ENCODE data around the gene TBXA2R.

The TBXA2R gene

DNA sequence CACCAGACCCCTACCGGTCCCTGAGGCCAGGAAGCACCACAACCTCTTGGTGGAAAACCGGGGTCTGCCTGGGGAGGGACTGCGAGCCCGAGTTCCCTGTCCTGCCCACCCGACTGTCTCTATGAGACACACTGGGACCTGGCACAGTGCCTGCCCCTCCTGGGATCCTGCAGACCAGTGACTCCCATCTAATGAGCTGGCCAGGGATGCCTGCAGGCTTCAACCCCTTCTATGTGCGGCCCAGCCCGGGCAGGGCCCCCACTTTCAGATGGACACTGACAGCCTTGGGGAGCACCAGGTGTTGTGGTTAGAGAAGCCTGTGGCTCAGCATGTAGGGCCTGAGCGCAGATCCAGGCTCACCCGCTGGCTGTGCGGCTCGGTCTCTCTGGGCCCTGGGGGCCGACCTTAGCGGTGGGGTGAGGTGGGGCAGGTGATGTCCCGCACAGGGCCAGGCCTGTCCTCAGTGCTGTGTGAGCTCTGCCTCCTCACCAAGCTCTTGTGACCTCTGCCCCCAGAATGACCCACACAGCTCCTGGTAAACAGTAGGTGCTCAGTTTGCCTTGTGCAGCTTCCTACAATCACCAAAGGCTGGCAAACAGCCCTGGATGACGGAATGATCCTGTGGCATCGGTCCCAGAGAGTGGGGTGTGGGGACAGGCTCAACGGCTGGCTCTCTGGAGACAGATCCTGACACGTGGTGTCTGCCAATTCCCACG lies 37.8 kb upstream of the TBXA2R start:
- H3K4me3 ChIP-seq (ENCODE audit: low read depth, low read length): no peak overlapping the region
- DNase-seq (ENCODE audit: low read depth, low spot score): peak; percentile 10

DNA sequence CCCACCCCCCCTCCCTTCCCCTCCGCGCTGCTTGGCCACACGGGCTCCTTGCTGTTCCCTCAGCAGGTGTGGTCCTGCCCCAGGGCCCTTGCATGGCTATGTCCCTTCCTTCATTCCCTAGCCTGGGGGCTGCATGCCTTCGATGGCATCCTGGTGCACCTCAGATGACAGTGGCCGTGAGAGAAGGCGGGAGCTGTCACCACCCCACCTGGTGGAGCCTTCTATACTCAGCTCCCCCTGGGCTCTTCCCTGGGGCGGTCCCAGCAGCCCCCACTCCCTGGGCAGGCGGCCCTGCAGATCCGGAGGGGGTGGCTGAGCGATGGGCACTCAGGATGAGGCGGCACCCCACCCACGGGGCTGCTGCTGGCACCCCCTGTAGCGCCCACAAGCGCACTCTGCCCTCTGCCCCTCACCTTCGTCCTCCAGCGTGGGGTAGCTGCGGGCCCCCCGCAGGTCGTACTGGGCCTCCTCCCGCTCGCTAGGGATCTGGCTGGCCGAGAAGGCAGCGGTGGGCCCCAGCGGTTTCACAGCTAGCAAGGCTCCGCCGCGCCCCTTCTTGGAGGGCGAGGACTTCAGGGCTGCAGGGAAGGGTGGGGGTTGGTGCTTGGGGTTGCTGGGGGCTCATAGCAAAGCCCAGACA lies 37.1 kb upstream of the TBXA2R start:
- DNase-seq (ENCODE audit: low read depth, low spot score): no peak
- in situ Hi-C loops (cut with HindIII; ENCODE audit: low sequenced_read_pairs): no loop called here
- no peak overlapping the region for H3K4me3 ChIP-seq (ENCODE audit: low read depth, low read length)
- TF ChIP-seq, protein P1, sequence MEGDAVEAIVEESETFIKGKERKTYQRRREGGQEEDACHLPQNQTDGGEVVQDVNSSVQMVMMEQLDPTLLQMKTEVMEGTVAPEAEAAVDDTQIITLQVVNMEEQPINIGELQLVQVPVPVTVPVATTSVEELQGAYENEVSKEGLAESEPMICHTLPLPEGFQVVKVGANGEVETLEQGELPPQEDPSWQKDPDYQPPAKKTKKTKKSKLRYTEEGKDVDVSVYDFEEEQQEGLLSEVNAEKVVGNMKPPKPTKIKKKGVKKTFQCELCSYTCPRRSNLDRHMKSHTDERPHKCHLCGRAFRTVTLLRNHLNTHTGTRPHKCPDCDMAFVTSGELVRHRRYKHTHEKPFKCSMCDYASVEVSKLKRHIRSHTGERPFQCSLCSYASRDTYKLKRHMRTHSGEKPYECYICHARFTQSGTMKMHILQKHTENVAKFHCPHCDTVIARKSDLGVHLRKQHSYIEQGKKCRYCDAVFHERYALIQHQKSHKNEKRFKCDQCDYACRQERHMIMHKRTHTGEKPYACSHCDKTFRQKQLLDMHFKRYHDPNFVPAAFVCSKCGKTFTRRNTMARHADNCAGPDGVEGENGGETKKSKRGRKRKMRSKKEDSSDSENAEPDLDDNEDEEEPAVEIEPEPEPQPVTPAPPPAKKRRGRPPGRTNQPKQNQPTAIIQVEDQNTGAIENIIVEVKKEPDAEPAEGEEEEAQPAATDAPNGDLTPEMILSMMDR (IDR thresholded peaks at IDR 0.05; ENCODE audit: low read depth, low read length): no peak

More for the DNA sequence above, 37.8 kb upstream of the TBXA2R start:
- TF ChIP-seq, protein P1 (IDR thresholded peaks at IDR 0.05; ENCODE audit: low read depth, low read length): no peak
- in situ Hi-C loops (cut with HindIII; ENCODE audit: low sequenced_read_pairs): no loop called here

DNA sequence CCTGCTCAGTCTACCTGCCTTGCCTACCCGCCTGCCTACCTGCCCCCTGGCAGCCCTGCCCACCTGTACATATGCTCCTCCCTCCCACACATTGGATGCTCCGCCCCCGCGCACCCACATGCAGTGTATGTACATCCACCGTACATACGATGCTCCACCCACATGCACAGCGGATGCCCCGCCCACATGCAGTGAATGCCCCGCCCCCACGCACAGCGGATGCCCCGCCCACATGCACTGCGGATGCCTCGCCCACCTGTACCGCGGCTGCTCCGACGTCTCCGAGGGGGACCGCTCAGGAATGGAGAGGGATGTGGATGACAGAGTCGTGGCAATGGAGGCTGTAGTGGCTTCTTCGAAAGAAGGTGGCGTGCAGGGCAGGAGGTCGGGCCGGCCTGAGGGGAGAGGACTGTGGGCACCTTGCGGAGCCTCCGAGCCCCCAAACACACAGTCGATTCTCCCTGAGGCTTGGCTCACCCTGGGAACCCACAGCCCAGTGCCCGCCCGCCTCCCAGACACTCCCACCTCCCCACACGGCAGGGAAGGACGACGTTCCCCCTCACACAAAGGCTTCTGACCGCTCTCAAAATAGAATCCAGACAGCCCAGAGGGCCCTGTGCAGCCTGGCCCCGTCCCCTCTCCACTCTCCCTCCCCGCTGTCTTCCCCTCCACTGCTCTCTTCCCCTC lies 36.5 kb upstream of the TBXA2R start:
- in situ Hi-C loops (cut with HindIII; ENCODE audit: low sequenced_read_pairs): no loop called here
- no peak overlapping the region for H3K4me3 ChIP-seq (ENCODE audit: low read depth, low read length)
- no peak for DNase-seq (ENCODE audit: low read depth, low spot score)
- TF ChIP-seq, protein P1 (IDR thresholded peaks at IDR 0.05; ENCODE audit: low read depth, low read length): no peak

DNA sequence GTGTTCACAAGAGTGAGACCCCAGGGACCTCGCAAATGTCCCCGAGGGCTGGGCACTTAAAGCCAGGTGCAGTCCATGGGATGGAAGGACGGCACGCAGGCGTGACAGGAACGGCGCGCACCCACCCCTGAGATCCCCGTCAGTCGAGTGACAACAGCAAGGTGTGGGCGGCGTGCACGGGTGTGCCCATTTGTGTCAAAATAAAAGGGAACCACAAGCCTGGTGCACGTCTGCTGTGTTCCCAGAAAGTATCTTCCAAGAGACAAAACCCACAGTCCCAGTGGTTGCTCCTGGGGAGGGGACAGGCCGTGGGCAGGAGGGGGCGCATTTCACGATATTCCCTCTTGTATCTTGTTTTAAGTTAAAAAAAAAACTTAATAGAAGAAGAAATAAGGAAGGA lies 35.6 kb upstream of the TBXA2R start:
- H3K4me3 ChIP-seq (ENCODE audit: low read depth, low read length): no peak overlapping the region
- TF ChIP-seq, protein P1 (IDR thresholded peaks at IDR 0.05; ENCODE audit: low read depth, low read length): no peak
- no peak for DNase-seq (ENCODE audit: low read depth, low spot score)
- in situ Hi-C loops (cut with HindIII; ENCODE audit: low sequenced_read_pairs): no loop called here

DNA sequence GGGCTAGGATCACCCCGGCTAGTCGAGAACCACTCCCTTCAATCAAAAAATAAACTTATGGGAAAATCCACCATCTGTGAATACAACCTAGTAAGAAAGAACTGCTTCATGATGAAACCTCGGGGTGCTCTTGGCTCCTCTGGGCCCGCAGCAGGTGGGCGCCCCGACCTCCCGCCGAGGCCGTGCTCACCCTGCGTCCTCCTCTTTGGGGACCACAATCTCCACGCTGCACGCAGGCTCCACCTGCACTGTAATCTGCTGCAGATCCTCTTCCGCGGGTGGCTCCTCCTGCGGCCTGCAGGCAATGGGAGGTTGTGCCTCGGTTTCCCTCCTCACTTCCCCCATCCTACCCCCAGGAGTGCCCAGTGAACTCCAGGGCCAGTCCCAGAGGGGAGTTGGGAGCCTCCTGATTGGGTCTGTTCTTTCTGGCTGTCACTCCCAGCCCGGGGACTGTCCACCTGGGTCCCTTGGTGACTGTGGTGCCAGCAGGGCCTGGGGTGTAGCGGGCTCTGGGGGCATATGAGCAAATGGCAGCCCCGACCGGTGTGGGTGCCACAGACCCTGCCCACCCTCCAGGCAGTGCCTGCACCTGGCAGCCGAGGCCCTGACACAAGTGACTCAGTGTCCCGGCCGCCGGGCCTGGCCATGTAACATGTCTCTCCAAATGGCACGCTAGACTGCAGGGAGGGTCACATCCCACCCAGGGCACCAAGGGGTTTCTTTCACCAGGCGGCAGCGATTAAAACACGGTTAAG lies 35.0 kb upstream of the TBXA2R start:
- TF ChIP-seq, protein P1 (IDR thresholded peaks at IDR 0.05; ENCODE audit: low read depth, low read length): no peak
- in situ Hi-C loops (cut with HindIII; ENCODE audit: low sequenced_read_pairs): no loop called here
- DNase-seq (ENCODE audit: low read depth, low spot score): no peak
- no peak overlapping the region for H3K4me3 ChIP-seq (ENCODE audit: low read depth, low read length)

DNA sequence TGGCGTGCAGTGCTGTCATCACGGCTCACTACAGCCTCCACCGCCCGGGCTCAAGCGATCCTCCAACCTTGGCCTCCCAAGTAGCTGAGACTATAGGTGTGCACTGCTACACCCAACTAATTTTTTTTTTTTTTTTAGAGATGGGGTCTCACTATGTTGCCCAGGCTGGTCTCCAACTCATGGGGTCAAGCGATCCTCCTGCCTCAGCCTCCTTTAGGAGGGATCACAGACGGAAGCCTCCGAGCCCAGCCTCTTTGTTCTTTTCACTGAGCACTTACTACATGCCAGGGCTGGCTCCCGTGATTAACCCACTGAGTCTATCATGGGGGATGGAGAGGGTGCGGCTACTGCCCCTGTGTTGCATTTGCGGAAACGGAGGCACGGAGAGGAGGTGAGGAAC lies 32.8 kb upstream of the TBXA2R start:
- H3K4me3 ChIP-seq (ENCODE audit: low read depth, low read length): no peak overlapping the region
- no peak for DNase-seq (ENCODE audit: low read depth, low spot score)
- TF ChIP-seq, protein P1 (IDR thresholded peaks at IDR 0.05; ENCODE audit: low read depth, low read length): no peak
- in situ Hi-C loops (cut with HindIII; ENCODE audit: low sequenced_read_pairs): no loop called here

Data from astrocyte of the spinal cord (primary cell).